GM12878 (cell line): ENCODE data around the gene HUS1. TPM values are rescaled to one million over a fixed set of nuclear protein-coding genes. Genes with fewer than 3 reads are reported as not detected.

ENCODE experiments used
- CEBPZ ChIP-seq: fragments of 150-350 bp; IDR thresholded peaks from 2 replicates; pipeline ENCODE4 v1.6.1; 2016; ENCODE audit warnings: low read depth, low read length
- CTCF ChIP-seq, 3 experiments: IDR thresholded peaks in 2 of 3; conservative IDR thresholded peaks in 1 of 3; 2 replicates each; pipeline ENCODE4 v1.5.1; 2011; ENCODE audit warnings: low read depth in 3 of 3, low read length in 3 of 3, mild to moderate bottlenecking in 3 of 3, control low read depth in 2 of 3, moderate library complexity in 2 of 3, inconsistent platforms in 1 of 3, mixed read lengths in 1 of 3; ENCODE audit not compliant: control insufficient read depth in 2 of 3, insufficient read depth in 1 of 3; ENCODE audit errors: extremely low read depth in 1 of 3
- E2F8 ChIP-seq: fragments of 450-650 bp; IDR thresholded peaks from 2 replicates; pipeline ENCODE4 v1.6.1; 2018; ENCODE audit warnings: mild to moderate bottlenecking, low read depth, moderate library complexity; ENCODE audit not compliant: partially characterized antibody
- EED ChIP-seq: sonication (generic); IDR thresholded peaks from 2 replicates; pipeline ENCODE4 v1.6.1; 2016; ENCODE audit warnings: antibody characterized with exemption, low read depth
- GABPA ChIP-seq: IDR thresholded peaks from 2 replicates; pipeline ENCODE4 v1.6.1; 2014; ENCODE audit warnings: antibody characterized with exemption, low read depth, mild to moderate bottlenecking, inconsistent platforms
- JUND ChIP-seq: IDR thresholded peaks from 2 replicates; pipeline ENCODE4 v1.6.1; 2012; ENCODE audit warnings: low read depth, mild to moderate bottlenecking, low read length, improper control_type of control experiment, moderate library complexity
- KLF5 ChIP-seq: fragments of 450-650 bp; IDR thresholded peaks from 2 replicates; pipeline ENCODE4 v1.6.1; 2014; ENCODE audit warnings: mild to moderate bottlenecking; ENCODE audit not compliant: partially characterized antibody
- POLR2AphosphoS2 ChIP-seq: IDR thresholded peaks from 2 replicates; pipeline ENCODE4 v1.6.1; 2011; ENCODE audit warnings: low read depth, mild to moderate bottlenecking, low read length, improper control_type of control experiment, moderate library complexity
- SPI1 ChIP-seq: IDR thresholded peaks from 2 replicates; pipeline ENCODE4 v1.6.1; 2011; ENCODE audit warnings: low read depth, mild to moderate bottlenecking, low read length, moderate library complexity, borderline replicate concordance; ENCODE audit not compliant: insufficient read depth
- ZNF207 ChIP-seq: fragments of 450-650 bp; IDR thresholded peaks from 2 replicates; pipeline ENCODE4 v1.6.1; 2014; ENCODE audit warnings: antibody characterized with exemption, mild to moderate bottlenecking, borderline replicate concordance
- ZNF217 ChIP-seq: fragments of 450-650 bp; IDR thresholded peaks from 2 replicates; pipeline ENCODE4 v1.6.1; 2017; ENCODE audit warnings: antibody characterized with exemption, mild to moderate bottlenecking
- polyA plus RNA-seq, 11 experiments: library from polyadenylated mRNA; depleted of rRNA in 4 of 11; unstranded in 6 of 11; stranded (reverse) in 5 of 11; fragments of >200 nt; fragmentation: Nextera tagmentation in 4 of 11; fragmentation: Illumina TruSeq in 1 of 11; extraction: Ambion mirVana in 4 of 11; extraction: Trizol in 1 of 11; gene quantifications; 1 replicate in 1 of 11; 2 replicates in 10 of 11; pipeline versions ENCODE4 v1.2.1 to v1.2.3, GENCODE V29; 2011 to 2016; ENCODE audit warnings: inconsistent platforms in 2 of 11, missing spikeins in 2 of 11, low read depth in 1 of 11
- total RNA-seq, 4 experiments: library from RNA; depleted of rRNA in 3 of 4; stranded (reverse); fragments of >200 nt in 3 of 4; fragmentation: Illumina TruSeq in 1 of 4; extraction: Trizol in 1 of 4; gene quantifications; 2 replicates each; pipeline versions ENCODE4 v1.2.1 to v1.2.3, GENCODE V29; 2013 to 2021
- TF ChIP-seq, protein P1 (sequence below): fragments of 450-650 bp; IDR thresholded peaks from 2 replicates; pipeline ENCODE4 v1.6.1; 2014; ENCODE audit warnings: mild to moderate bottlenecking
- TF ChIP-seq, protein P2 (sequence below): fragments of 450-650 bp; formaldehyde crosslinking; IDR thresholded peaks from 2 replicates; pipeline ENCODE4 v1.4.0; 2022; ENCODE audit warnings: mild to moderate bottlenecking, moderate library complexity

Gene HUS1
- total and polyA plus RNA-seq, 10 of the 15 experiments (the other 5 are each of a cell fraction or from before 2014, with no cell fraction given) = 10.4 to 35.5 (median 22.6) TPM

- no peak for TF ChIP-seq CEBPZ
- no peak for TF ChIP-seq E2F8
- peak in 1 of 3 experiments; percentile 14; a peak in 1 of 6 replicates for TF ChIP-seq CTCF (IDR thresholded peaks at IDR 0.05 in 2 of 3, conservative IDR thresholded peaks at IDR 0.05 in 1 of 3; ENCODE audit: control insufficient read depth in 2 of 3, extremely low read depth in 1 of 3, insufficient read depth in 1 of 3, low read depth in 3 of 3, low read length in 3 of 3)
- TF ChIP-seq ZNF217 = 0 out of 2 replicates have a peak, but pooled peaks have one; percentile 1
- no peak for TF ChIP-seq JUND
- TF ChIP-seq, protein P1, sequence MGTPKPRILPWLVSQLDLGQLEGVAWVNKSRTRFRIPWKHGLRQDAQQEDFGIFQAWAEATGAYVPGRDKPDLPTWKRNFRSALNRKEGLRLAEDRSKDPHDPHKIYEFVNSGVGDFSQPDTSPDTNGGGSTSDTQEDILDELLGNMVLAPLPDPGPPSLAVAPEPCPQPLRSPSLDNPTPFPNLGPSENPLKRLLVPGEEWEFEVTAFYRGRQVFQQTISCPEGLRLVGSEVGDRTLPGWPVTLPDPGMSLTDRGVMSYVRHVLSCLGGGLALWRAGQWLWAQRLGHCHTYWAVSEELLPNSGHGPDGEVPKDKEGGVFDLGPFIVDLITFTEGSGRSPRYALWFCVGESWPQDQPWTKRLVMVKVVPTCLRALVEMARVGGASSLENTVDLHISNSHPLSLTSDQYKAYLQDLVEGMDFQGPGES = no peak
- peak; percentile 90 for TF ChIP-seq SPI1
- TF ChIP-seq, protein P2, sequence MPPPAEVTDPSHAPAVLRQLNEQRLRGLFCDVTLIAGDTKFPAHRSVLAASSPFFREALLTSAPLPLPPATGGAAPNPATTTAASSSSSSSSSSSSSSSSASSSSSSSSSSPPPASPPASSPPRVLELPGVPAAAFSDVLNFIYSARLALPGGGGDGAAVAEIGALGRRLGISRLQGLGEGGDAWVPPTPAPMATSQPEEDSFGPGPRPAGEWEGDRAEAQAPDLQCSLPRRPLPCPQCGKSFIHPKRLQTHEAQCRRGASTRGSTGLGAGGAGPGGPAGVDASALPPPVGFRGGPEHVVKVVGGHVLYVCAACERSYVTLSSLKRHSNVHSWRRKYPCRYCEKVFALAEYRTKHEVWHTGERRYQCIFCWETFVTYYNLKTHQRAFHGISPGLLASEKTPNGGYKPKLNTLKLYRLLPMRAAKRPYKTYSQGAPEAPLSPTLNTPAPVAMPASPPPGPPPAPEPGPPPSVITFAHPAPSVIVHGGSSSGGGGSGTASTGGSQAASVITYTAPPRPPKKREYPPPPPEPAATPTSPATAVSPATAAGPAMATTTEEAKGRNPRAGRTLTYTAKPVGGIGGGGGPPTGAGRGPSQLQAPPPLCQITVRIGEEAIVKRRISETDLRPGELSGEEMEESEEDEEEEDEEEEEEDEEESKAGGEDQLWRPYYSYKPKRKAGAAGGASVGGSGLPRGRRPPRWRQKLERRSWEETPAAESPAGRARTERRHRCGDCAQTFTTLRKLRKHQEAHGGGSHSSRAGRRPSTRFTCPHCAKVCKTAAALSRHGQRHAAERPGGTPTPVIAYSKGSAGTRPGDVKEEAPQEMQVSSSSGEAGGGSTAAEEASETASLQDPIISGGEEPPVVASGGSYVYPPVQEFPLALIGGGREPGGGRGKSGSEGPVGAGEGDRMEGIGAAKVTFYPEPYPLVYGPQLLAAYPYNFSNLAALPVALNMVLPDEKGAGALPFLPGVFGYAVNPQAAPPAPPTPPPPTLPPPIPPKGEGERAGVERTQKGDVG (CRISPR knock-in tag) = no peak
- peak; percentile 88 for TF ChIP-seq EED
- TF ChIP-seq KLF5 = no peak
- no peak for TF ChIP-seq POLR2AphosphoS2
- TF ChIP-seq ZNF207 = no peak
- no peak for TF ChIP-seq GABPA
Measured at GRCh38 chr7:47937711-47938573, 41.5 kb downstream of the HUS1 start (continued).
